ENCODE measurements around the gene CTSO.

CTSO gene

DNA sequence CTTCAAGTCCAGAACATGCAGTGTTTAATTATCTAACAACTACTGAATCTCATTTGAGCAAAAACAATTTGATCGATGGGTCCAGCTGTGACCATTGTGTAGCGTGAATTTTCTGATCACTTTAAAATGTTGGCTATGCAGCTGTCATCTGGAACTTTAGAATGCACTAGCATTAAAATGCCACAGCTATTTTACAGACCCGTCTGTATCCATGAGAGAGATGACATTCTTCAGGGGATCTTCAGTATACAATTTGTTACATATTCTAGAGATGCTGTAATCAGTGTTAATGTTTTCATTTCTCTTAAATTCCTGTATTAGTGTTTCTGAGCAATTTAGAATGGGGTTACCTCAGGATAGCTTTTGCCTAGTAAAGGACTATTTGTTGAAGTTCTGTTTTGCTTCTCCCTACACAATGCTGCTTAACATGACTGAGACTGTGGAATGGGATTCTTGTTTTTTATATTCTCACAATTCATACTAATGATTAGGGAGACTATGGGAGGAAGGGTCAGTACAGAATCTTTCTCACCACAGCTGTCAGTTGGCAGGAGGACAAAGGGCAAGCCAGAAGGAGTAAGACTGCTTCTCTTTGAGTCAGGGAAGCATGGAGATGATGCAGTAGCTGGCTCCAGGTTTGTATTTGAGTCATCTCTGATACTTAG, 13.2 kb upstream of the CTSO start:
- peak; percentile 20 for DNase-seq (ENCODE audit: low read depth)
- TF ChIP-seq, protein P1, sequence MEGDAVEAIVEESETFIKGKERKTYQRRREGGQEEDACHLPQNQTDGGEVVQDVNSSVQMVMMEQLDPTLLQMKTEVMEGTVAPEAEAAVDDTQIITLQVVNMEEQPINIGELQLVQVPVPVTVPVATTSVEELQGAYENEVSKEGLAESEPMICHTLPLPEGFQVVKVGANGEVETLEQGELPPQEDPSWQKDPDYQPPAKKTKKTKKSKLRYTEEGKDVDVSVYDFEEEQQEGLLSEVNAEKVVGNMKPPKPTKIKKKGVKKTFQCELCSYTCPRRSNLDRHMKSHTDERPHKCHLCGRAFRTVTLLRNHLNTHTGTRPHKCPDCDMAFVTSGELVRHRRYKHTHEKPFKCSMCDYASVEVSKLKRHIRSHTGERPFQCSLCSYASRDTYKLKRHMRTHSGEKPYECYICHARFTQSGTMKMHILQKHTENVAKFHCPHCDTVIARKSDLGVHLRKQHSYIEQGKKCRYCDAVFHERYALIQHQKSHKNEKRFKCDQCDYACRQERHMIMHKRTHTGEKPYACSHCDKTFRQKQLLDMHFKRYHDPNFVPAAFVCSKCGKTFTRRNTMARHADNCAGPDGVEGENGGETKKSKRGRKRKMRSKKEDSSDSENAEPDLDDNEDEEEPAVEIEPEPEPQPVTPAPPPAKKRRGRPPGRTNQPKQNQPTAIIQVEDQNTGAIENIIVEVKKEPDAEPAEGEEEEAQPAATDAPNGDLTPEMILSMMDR (IDR thresholded peaks at IDR 0.05; ENCODE audit: insufficient read depth, low read depth, low read length, missing control alignments): no peak
- H3K4me3 ChIP-seq (ENCODE audit: low read length): no peak overlapping the region

DNA sequence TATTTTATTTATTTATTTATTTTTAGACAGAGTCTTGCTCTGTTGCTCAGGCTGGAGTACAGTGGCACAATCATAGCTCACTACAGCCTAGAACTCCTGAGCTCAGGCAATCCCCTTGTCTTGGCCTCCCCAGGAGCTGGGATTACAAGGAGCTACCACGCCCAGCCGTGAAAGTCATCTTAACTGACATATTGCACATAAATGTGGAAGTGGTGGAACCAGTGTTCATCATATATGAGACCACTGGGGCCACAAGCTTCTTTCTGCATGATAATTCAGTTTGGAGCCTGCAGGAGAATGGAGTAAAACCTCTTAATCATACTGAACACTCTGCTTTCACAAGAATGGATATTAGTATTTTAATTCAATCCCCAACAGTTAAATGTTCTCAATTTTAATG, 12.5 kb upstream of the CTSO start:
- DNase-seq (ENCODE audit: low read depth): no peak
- TF ChIP-seq, protein P1 (IDR thresholded peaks at IDR 0.05; ENCODE audit: insufficient read depth, low read depth, low read length, missing control alignments): no peak

DNA sequence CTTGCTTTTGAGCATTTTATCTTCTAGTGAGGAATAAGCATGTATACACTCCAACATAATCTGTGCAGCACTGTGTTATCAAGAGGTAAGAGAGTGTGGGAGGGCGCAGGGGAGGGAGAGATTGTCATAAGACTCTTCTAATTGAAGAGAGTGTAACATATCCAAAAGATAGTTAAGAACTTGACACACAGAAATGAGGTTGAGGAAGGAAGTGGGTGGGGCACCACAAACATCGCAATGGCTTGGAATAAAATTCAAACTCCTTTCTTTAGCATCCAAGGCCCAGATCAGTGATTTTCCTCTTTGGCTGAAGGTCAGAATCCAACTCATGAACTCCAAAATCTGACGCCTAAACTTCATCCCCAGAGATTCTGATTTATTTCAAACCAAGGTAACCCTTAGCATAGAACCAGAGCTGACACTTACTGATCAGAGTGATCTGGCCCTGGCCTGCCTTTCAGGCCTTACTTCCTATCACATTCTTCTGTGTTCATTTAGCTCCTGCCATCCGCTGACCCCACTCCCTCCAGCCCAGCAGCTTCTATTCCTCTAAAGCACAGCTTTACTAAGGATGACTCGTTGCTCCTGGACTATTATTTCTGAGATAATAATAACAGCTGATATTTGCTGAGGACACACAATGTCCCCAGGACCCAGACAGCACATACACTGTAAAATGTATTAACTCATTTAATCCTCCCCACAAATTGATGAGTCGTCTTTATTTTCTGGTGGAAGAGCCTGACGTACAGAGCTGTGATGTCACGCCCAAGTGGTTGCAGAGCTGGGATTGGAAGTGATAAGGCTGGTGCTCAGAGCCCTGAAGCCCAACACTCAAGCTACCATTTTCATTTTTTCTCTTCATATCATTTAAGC, 10.6 kb upstream of the CTSO start:
- peak; percentile 33 for DNase-seq (ENCODE audit: low read depth)
- H3K4me3 ChIP-seq (ENCODE audit: low read length): no peak overlapping the region
- TF ChIP-seq, protein P1 (IDR thresholded peaks at IDR 0.05; ENCODE audit: insufficient read depth, low read depth, low read length, missing control alignments): no peak

More for the DNA sequence above, 12.5 kb upstream of the CTSO start:
- no peak overlapping the region for H3K4me3 ChIP-seq (ENCODE audit: low read length)

DNA sequence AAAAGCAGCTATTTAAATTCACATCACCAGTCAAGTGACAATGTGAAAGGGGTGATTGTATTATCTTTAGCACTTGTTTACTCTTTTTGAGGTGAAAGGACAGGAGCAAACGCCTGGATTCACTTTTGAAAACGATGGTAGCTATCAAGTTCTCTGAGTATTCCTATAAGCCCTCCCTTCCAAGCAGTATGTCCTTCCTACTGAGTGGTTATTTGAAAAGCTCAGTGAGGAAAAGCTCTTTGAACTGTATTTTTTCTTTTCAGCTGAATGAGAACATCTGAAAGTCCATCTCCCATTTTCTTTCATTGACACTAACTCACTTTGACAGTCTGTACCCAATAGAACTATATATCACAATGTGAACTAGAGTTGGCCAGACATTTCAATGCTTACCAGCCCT, 9.1 kb upstream of the CTSO start:
- no peak for DNase-seq (ENCODE audit: low read depth)
- TF ChIP-seq, protein P1 (IDR thresholded peaks at IDR 0.05; ENCODE audit: insufficient read depth, low read depth, low read length, missing control alignments): no peak
- H3K4me3 ChIP-seq (ENCODE audit: low read length): no peak overlapping the region

DNA sequence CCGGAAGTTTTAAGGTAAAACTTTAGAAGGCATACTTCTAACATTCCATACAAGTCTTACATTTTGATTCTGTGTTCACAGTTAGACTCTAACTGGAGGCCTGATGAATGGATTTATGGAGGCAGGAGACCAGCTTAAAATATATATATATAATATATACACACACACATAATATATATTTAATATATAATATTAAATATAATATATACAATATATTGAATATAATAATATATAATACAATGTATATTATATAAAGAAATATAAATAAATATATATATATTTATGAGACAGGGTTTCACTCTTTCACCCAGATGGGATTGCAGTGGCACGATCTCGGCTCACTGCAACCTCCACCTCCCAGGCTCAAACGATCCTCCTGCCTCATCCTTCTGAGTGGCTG, 7.9 kb upstream of the CTSO start:
- no peak overlapping the region for H3K4me3 ChIP-seq (ENCODE audit: low read length)
- TF ChIP-seq, protein P1 (IDR thresholded peaks at IDR 0.05; ENCODE audit: insufficient read depth, low read depth, low read length, missing control alignments): no peak
- DNase-seq (ENCODE audit: low read depth): no peak

DNA sequence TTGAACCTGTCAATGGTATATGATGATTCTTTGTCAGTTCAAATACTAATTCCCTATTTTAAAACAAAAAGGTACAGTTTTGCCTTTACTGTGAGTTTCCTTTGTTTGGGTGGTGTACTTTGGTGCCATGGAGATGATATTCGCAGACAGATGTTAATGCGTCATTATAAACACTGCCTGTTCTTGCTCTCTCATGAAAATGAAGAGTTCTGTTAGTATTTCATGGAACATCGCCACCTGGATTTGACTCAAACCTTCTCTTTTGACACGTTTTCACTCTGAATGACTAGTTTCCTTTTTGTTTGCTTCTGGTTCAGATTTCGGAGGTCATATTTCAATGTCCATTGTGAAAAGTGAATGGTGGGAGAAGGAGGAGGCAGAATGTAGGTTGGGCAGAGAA, 6.9 kb upstream of the CTSO start:
- DNase-seq (ENCODE audit: low read depth): peak; percentile 49
- TF ChIP-seq, protein P1 (IDR thresholded peaks at IDR 0.05; ENCODE audit: insufficient read depth, low read depth, low read length, missing control alignments): no peak
- no peak overlapping the region for H3K4me3 ChIP-seq (ENCODE audit: low read length)
